ENCODE results near the gene COL19A1.

- TF ChIP-seq CTCF (optimal IDR thresholded peaks at IDR 0.05 in 1 of 3, IDR thresholded peaks at IDR 0.05 in 1 of 3, conservative IDR thresholded peaks at IDR 0.05 in 1 of 3; ENCODE audit: extremely low read depth in 1 of 3, insufficient read depth in 2 of 3, low read length in 3 of 3) (peak in 2 of 3 experiments; percentile 71 to 77), EZH2 (IDR thresholded peaks at IDR 0.05; ENCODE audit: low read length) (no peak)
Measured at GRCh38 chr6:69835414-69836179, 30.8 kb upstream of the COL19A1 start.

All from keratinocyte (primary cell).